NCI-H1105 treated with DMSO at 0.1 percent for 48 hours (cell line): ENCODE measurements around the gene COX8C.
"Not testable (repeated sequence)": the region's sequence is repeated elsewhere in the genome, so short reads cannot be mapped to it uniquely, and the experiment has no call there.

ENCODE experiments used
- DNase-seq: peaks from one replicate; lab custom pipeline; 2025; lab: John Stamatoyannopoulos, UW

The COX8C gene

GRCh38 chr14:93375673-93376156 is 28.7 kb downstream of the COX8C start:
- no peak for DNase-seq

DNA sequence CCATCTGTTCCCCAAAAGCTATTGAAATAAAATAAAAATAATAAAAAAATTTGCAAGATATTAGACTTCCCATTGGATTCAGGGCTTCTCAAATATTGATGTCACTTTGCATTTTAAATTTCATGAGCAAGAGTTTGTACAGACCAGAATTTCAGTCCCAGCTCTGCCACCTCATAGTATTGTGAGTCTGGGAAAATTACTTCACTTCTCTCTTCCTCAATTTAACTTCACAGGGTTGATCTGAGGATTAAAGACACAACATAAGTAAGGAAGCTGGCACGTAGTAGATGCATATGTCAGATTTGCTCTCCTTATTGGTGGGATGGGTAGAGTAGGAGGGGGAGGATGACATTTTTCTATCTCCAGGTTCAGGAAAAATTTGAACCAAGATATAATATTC is 32.8 kb downstream of the COX8C start:
- DNase-seq = no peak

DNA sequence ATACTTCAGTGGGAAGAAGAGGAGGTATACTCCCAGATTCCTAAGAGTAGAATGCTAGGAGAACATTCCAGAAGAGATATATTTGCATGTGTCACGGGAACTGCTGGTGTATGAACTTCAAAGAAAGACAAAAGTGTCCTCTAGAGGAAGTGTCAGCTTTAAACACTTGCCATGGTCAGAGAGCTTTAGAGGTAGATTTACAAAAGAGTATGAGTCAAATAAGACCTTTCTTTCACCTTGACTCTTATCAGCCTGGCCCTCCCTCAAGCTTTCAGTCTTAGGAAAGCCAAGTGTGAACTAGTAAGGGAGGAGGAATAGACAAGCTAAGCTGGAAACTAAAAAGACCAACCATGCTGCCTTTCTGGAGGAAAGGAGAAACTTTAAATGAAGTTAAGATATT is 34.7 kb downstream of the COX8C start:
- no peak for DNase-seq

- DNase-seq = not testable (repeated sequence)
Observed at GRCh38 chr14:93384256-93384655, 37.3 kb downstream of the COX8C start.

DNA sequence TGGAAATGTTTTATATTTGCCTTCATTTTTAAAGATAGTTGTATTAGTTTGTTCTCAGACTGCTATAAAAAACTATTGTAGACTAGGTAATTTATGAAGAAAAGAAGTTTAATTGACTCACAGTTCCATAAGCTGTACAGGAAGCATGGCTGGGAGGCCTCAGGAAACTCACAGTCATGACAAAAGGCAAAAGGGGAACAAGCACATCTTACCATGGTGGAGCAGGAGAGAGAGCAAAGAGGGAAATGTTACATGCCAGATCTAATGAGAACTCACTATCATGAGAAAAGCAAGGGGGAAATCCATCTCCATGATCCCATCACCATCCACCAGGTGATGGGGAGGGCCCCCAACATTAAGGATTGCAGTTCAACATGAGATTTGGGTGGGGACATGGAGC is 48.2 kb downstream of the COX8C start:
- no peak for DNase-seq

- no peak for DNase-seq
Observed at GRCh38 chr14:93396456-93396855, 49.5 kb downstream of the COX8C start.
